Measurements from ENCODE around the gene FAXDC2. TPM values are rescaled to one million over a fixed set of nuclear protein-coding genes. Genes with fewer than 3 reads are reported as not detected.
A peak's percentile ranks its signal among the peaks of the same experiment; 100 is the strongest.

The FAXDC2 gene
- total RNA-seq, 1 donor from 2014 or later, result 3.6 TPM

DNA sequence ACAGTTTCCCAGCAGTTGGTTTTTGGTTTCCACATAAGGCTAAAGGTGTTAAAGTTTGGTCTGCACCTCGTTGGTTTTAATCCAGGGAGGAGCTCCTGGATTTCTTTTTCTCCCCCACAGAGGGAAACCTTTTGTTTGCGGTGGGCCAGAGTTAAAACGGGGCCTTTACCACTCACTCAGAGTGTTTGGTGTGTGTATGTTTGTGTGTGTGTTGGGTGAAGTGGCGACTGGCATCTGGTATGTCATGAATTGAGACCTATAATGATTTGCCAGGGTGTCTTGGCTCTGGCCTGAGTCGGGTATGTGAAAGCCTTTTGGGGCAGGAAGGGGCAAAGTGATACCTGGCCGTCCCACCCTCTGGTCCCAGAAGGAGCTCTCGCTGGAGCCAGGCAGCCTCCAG is 30.9 kb downstream of the FAXDC2 start:
- H4K20me1 ChIP-seq (ENCODE audit: insufficient read depth, low read length), result peaks cover 27% of the 10 kb centered on the region
- H3K27ac ChIP-seq (ENCODE audit: low read depth, low read length), result no peak overlapping the region
- H3K9me3 ChIP-seq (ENCODE audit: insufficient read depth, low read depth, low read length), result no peaks in the 10 kb centered on the region
- H3K4me3 Mint-ChIP-seq (ENCODE audit: unreplicated experiment), result no peak overlapping the region
- no peaks in the 10 kb centered on the region for H3K4me1 Mint-ChIP-seq (ENCODE audit: low read depth, unreplicated experiment)
- H3K79me2 ChIP-seq (ENCODE audit: insufficient read depth, low read length), result peaks cover 11% of the 10 kb centered on the region
- H3K9me3 Mint-ChIP-seq (ENCODE audit: unreplicated experiment), result no peaks in the 10 kb centered on the region
- no peak overlapping the region for H3K4me2 ChIP-seq (ENCODE audit: low read length)
- no peaks in the 10 kb centered on the region for H3K27me3 Mint-ChIP-seq (ENCODE audit: low read depth, unreplicated experiment)
- no peak overlapping the region for H3K9ac ChIP-seq (ENCODE audit: low read length)
- no peak overlapping the region for H2AFZ ChIP-seq (ENCODE audit: low read depth, low read length)
- H3K36me3 Mint-ChIP-seq (ENCODE audit: low read depth, unreplicated experiment), result peaks cover 44% of the 10 kb centered on the region
- no peak for TF ChIP-seq EZH2 (IDR thresholded peaks at IDR 0.05; ENCODE audit: insufficient read depth, low read length)
- TF ChIP-seq, protein P1, sequence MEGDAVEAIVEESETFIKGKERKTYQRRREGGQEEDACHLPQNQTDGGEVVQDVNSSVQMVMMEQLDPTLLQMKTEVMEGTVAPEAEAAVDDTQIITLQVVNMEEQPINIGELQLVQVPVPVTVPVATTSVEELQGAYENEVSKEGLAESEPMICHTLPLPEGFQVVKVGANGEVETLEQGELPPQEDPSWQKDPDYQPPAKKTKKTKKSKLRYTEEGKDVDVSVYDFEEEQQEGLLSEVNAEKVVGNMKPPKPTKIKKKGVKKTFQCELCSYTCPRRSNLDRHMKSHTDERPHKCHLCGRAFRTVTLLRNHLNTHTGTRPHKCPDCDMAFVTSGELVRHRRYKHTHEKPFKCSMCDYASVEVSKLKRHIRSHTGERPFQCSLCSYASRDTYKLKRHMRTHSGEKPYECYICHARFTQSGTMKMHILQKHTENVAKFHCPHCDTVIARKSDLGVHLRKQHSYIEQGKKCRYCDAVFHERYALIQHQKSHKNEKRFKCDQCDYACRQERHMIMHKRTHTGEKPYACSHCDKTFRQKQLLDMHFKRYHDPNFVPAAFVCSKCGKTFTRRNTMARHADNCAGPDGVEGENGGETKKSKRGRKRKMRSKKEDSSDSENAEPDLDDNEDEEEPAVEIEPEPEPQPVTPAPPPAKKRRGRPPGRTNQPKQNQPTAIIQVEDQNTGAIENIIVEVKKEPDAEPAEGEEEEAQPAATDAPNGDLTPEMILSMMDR (IDR thresholded peaks at IDR 0.05; ENCODE audit: insufficient read depth, low read depth, low read length), result no peak
- H3K4me3 ChIP-seq (ENCODE audit: insufficient read depth, low read depth, low read length), result no peak overlapping the region
- H3K27me3 ChIP-seq (ENCODE audit: insufficient read depth, low read length), result no peaks in the 10 kb centered on the region
- no peaks in the 10 kb centered on the region for H3K4me1 ChIP-seq (ENCODE audit: insufficient read depth, low read length)
- peak overlapping the region; percentile 69 for H3K27ac Mint-ChIP-seq (ENCODE audit: unreplicated experiment)
- FAIRE-seq, result no peak
- peaks cover 27% of the 10 kb centered on the region for H3K36me3 ChIP-seq (ENCODE audit: insufficient read depth, low read length)
- no peak for DNase-seq (ENCODE audit: low read depth)

- H3K27me3 ChIP-seq (ENCODE audit: insufficient read depth, low read length), result no peaks in the 10 kb centered on the region
- peaks cover 27% of the 10 kb centered on the region for H4K20me1 ChIP-seq (ENCODE audit: insufficient read depth, low read length)
- TF ChIP-seq, protein P1 (IDR thresholded peaks at IDR 0.05; ENCODE audit: insufficient read depth, low read depth, low read length), result no peak
- no peak for TF ChIP-seq EZH2 (IDR thresholded peaks at IDR 0.05; ENCODE audit: insufficient read depth, low read length)
- H3K27ac Mint-ChIP-seq (ENCODE audit: unreplicated experiment), result peak overlapping the region; percentile 69
- peaks cover 44% of the 10 kb centered on the region for H3K36me3 Mint-ChIP-seq (ENCODE audit: low read depth, unreplicated experiment)
- no peak overlapping the region for H3K9ac ChIP-seq (ENCODE audit: low read length)
- no peak overlapping the region for H3K4me2 ChIP-seq (ENCODE audit: low read length)
- H3K4me3 Mint-ChIP-seq (ENCODE audit: unreplicated experiment), result no peak overlapping the region
- H3K36me3 ChIP-seq (ENCODE audit: insufficient read depth, low read length), result peaks cover 18% of the 10 kb centered on the region
- no peak overlapping the region for H3K27ac ChIP-seq (ENCODE audit: low read depth, low read length)
- no peaks in the 10 kb centered on the region for H3K27me3 Mint-ChIP-seq (ENCODE audit: low read depth, unreplicated experiment)
- no peak overlapping the region for H3K4me3 ChIP-seq (ENCODE audit: insufficient read depth, low read depth, low read length)
- no peaks in the 10 kb centered on the region for H3K4me1 Mint-ChIP-seq (ENCODE audit: low read depth, unreplicated experiment)
- DNase-seq (ENCODE audit: low read depth), result no peak
- peaks cover 11% of the 10 kb centered on the region for H3K79me2 ChIP-seq (ENCODE audit: insufficient read depth, low read length)
- FAIRE-seq, result no peak
- H3K9me3 ChIP-seq (ENCODE audit: insufficient read depth, low read depth, low read length), result no peaks in the 10 kb centered on the region
- no peak overlapping the region for H2AFZ ChIP-seq (ENCODE audit: low read depth, low read length)
- no peaks in the 10 kb centered on the region for H3K4me1 ChIP-seq (ENCODE audit: insufficient read depth, low read length)
- H3K9me3 Mint-ChIP-seq (ENCODE audit: unreplicated experiment), result no peaks in the 10 kb centered on the region
Measured at GRCh38 chr5:154818471-154819116, 31.8 kb downstream of the FAXDC2 start.

- Mint-ChIP-seq H3K9me3 (ENCODE audit: unreplicated experiment) (no peaks in the 10 kb centered on the region), H3K27me3 (ENCODE audit: low read depth, unreplicated experiment) (no peaks in the 10 kb centered on the region), H3K36me3 (ENCODE audit: low read depth, unreplicated experiment) (peaks cover 40% of the 10 kb centered on the region), H3K4me1 (ENCODE audit: low read depth, unreplicated experiment) (no peaks in the 10 kb centered on the region), H3K4me3 (ENCODE audit: unreplicated experiment) (no peak overlapping the region), H3K27ac (ENCODE audit: unreplicated experiment) (no peak overlapping the region)
- H2AFZ ChIP-seq (ENCODE audit: low read depth, low read length), result no peak overlapping the region
- H4K20me1 ChIP-seq (ENCODE audit: insufficient read depth, low read length), result peaks cover 32% of the 10 kb centered on the region
- TF ChIP-seq EZH2 (IDR thresholded peaks at IDR 0.05; ENCODE audit: insufficient read depth, low read length), result no peak
- TF ChIP-seq, protein P1 (IDR thresholded peaks at IDR 0.05; ENCODE audit: insufficient read depth, low read depth, low read length), result no peak
- no peaks in the 10 kb centered on the region for H3K9me3 ChIP-seq (ENCODE audit: insufficient read depth, low read depth, low read length)
- no peak overlapping the region for H3K27ac ChIP-seq (ENCODE audit: low read depth, low read length)
- H3K4me2 ChIP-seq (ENCODE audit: low read length), result no peak overlapping the region
- no peak overlapping the region for H3K9ac ChIP-seq (ENCODE audit: low read length)
- no peak overlapping the region for H3K4me3 ChIP-seq (ENCODE audit: insufficient read depth, low read depth, low read length)
- H3K4me1 ChIP-seq (ENCODE audit: insufficient read depth, low read length), result no peaks in the 10 kb centered on the region
- FAIRE-seq, result no peak
- H3K36me3 ChIP-seq (ENCODE audit: insufficient read depth, low read length), result peaks cover 26% of the 10 kb centered on the region
- DNase-seq (ENCODE audit: low read depth), result no peak
- H3K27me3 ChIP-seq (ENCODE audit: insufficient read depth, low read length), result no peaks in the 10 kb centered on the region
- H3K79me2 ChIP-seq (ENCODE audit: insufficient read depth, low read length), result peaks cover 11% of the 10 kb centered on the region
Measured at GRCh38 chr5:154817815-154818214, 32.6 kb downstream of the FAXDC2 start.
